HCT116 (cell line): ENCODE data around the gene POU5F2. TPM values are rescaled to one million over a fixed set of nuclear protein-coding genes. Genes with fewer than 3 reads are reported as not detected.

Source experiments
- ATAC-seq: fragments of 200-7000 bp; cut with Tn5 transposase; 2 replicates; pipeline ENCODE4 v1.9.1; 2020; ENCODE audit warnings: mild to moderate bottlenecking, moderate library complexity
- BruUV-seq: library from RNA; stranded (reverse); fragments of 400-500 nt; replicated peaks from 2 replicates; lab custom pipeline; 2021; lab: Mats Ljungman, UMichigan
- CTCF ChIA-PET: fragments of 300-600 bp; sonication (Branson Sonifier 250); formaldehyde crosslinking; loops from one replicate; lab custom pipeline; 2021; ENCODE audit warnings: antibody characterized with exemption; lab: Charles Lee
- POLR2A ChIA-PET: fragments of 300-600, 350-600 bp; sonication (Branson Sonifier 250); formaldehyde crosslinking; loops from one replicate; lab custom pipeline; 2021; ENCODE audit warnings: antibody characterized with exemption; lab: Charles Lee
- RAD21 ChIA-PET, 2 experiments: fragments of 300-600 bp; sonication (Branson Sonifier 250); formaldehyde crosslinking; loops; one replicate each; lab custom pipeline; 2023; ENCODE audit warnings: low total read pairs in 2 of 2; ENCODE audit not compliant: uncharacterized antibody in 2 of 2, unreplicated experiment in 2 of 2, low non-redundant PET in 1 of 2; lab: Charles Lee
- DNase-seq: peaks from one replicate; pipeline ENCODE4 v3.0.0-alpha.2; 2010; ENCODE audit warnings: low read depth, low spot score
- H2AFZ ChIP-seq: fragments of 200-600 bp; shearing (Covaris generic), sonication (generic); 2 replicates; pipeline ENCODE4 v1.6.1; 2017; ENCODE audit warnings: low read depth, mixed run types, mixed read lengths, antibody characterized with exemption, low read length; ENCODE audit not compliant: poor library complexity, severe bottlenecking
- H3K27ac ChIP-seq: 2 replicates; pipeline ENCODE4 v1.5.1; 2012; ENCODE audit warnings: low read depth, low read length
- H3K27me3 ChIP-seq: fragments of 200-600 bp; sonication (generic); 2 replicates; pipeline ENCODE4 v1.6.1; 2016; ENCODE audit warnings: mixed run types, low read length, mixed read lengths; ENCODE audit not compliant: insufficient read depth
- H3K36me3 ChIP-seq, 2 experiments: fragments of 200-500 bp in 1 of 2; fragments of 200-600 bp in 1 of 2; sonication (Bioruptor generic) in 1 of 2; sonication (generic) in 1 of 2; 2 replicates each; pipeline versions ENCODE4 v1.5.1 to v1.6.1; 2014 to 2016; ENCODE audit warnings: low read length in 2 of 2, inconsistent platforms in 1 of 2, mixed read lengths in 1 of 2, mixed run types in 1 of 2; ENCODE audit not compliant: insufficient read depth in 2 of 2, control insufficient read depth in 1 of 2
- H3K4me1 ChIP-seq, 2 experiments: fragments of 200-600 bp in 1 of 2; sonication (generic) in 1 of 2; 2 replicates each; pipeline versions ENCODE4 v1.5.1 to v1.6.1; 2012 to 2017; ENCODE audit warnings: low read length in 2 of 2, inconsistent platforms in 1 of 2, mild to moderate bottlenecking in 1 of 2, mixed read lengths in 1 of 2, mixed run types in 1 of 2, moderate library complexity in 1 of 2; ENCODE audit not compliant: insufficient read depth in 2 of 2, control insufficient read depth in 1 of 2
- H3K4me2 ChIP-seq: fragments of 200-600 bp; sonication (generic); 2 replicates; pipeline ENCODE4 v1.6.1; 2017; ENCODE audit warnings: mixed run types, low read length, mixed read lengths
- H3K4me3 ChIP-seq, 2 experiments: fragments of 200-600 bp in 1 of 2; sonication (generic) in 1 of 2; replicated peaks in 1 of 2; 2 replicates each; pipeline ENCODE4 v1.5.1; 2011 to 2016; ENCODE audit warnings: low read length in 2 of 2, control low read depth in 1 of 2, low read depth in 1 of 2, mild to moderate bottlenecking in 1 of 2, mixed read lengths in 1 of 2, mixed run types in 1 of 2
- H3K79me2 ChIP-seq: fragments of 200-600 bp; sonication (generic); 2 replicates; pipeline ENCODE4 v1.6.1; 2017; ENCODE audit warnings: mild to moderate bottlenecking, mixed run types, low read length, moderate library complexity, mixed read lengths; ENCODE audit not compliant: insufficient read depth
- H3K9ac ChIP-seq: fragments of 200-600 bp; sonication (generic); 2 replicates; pipeline ENCODE4 v1.6.1; 2016; ENCODE audit warnings: low read length, mixed read lengths
- H3K9me2 ChIP-seq: fragments of 200-600 bp; sonication (generic), shearing (Covaris generic); 2 replicates; pipeline ENCODE4 v1.6.1; 2017; ENCODE audit warnings: mixed run types, mild to moderate bottlenecking, moderate library complexity; ENCODE audit not compliant: insufficient read depth
- H3K9me3 ChIP-seq, 2 experiments: fragments of 200-500 bp in 1 of 2; fragments of 200-600 bp in 1 of 2; sonication (Bioruptor generic) in 1 of 2; sonication (generic) in 1 of 2; 2 replicates each; pipeline ENCODE4 v1.6.1; 2014 to 2017; ENCODE audit warnings: low read length in 2 of 2, mixed read lengths in 2 of 2, inconsistent platforms in 1 of 2, low read depth in 1 of 2, mild to moderate bottlenecking in 1 of 2, mixed run types in 1 of 2, moderate library complexity in 1 of 2; ENCODE audit not compliant: control insufficient read depth in 1 of 2, insufficient read depth in 1 of 2
- H4K20me1 ChIP-seq: fragments of 200-600 bp; sonication (generic), shearing (Covaris generic); 2 replicates; pipeline ENCODE4 v1.6.1; 2017; ENCODE audit warnings: mixed run types, mild to moderate bottlenecking, moderate library complexity; ENCODE audit not compliant: insufficient read depth
- EZH2phosphoT487 ChIP-seq: fragments of 200-600 bp; IDR thresholded peaks from 2 replicates; pipeline ENCODE4 v1.6.1; 2018; ENCODE audit warnings: antibody characterized with exemption, borderline replicate concordance
- JUND ChIP-seq: IDR thresholded peaks from 2 replicates; pipeline ENCODE4 v1.6.1; 2012
- POLR2A ChIP-seq: IDR thresholded peaks from 2 replicates; pipeline ENCODE4 v1.7.0; 2011; ENCODE audit warnings: borderline replicate concordance; ENCODE audit not compliant: insufficient read depth, insufficient read length; ENCODE audit errors: extremely low read depth
- SP1 ChIP-seq: IDR thresholded peaks from 2 replicates; pipeline ENCODE4 v1.6.1; 2012; ENCODE audit warnings: low read depth
- YY1 ChIP-seq: IDR thresholded peaks from 2 replicates; pipeline ENCODE4 v1.6.1; 2011; ENCODE audit warnings: low read length, low read depth, moderate library complexity, mild to moderate bottlenecking; ENCODE audit not compliant: insufficient replicate concordance; ENCODE audit errors: extremely low read depth
- ZFX ChIP-seq: fragments of 450-650 bp; IDR thresholded peaks from 2 replicates; pipeline ENCODE4 v1.6.1; 2017
- intact Hi-C: fragments of 100-400 bp; cut with micrococcal nuclease; formaldehyde crosslinking; loops from 2 replicates; pipeline ENCODE4 v1.10.0; 2022
- total RNA-seq: library from RNA; stranded (reverse); gene quantifications from one replicate; pipeline ENCODE4 v1.2.1, GENCODE V29; 2021; ENCODE audit not compliant: unreplicated experiment
- TF ChIP-seq, protein P1 (sequence below): IDR thresholded peaks from 2 replicates; pipeline ENCODE4 v1.6.1; 2011; ENCODE audit warnings: mild to moderate bottlenecking, low read length, moderate library complexity; ENCODE audit not compliant: insufficient replicate concordance; ENCODE audit errors: extremely low read depth
- TF ChIP-seq, protein P2 (sequence below): IDR thresholded peaks from 2 replicates; pipeline ENCODE4 v1.6.1; 2012; ENCODE audit warnings: low read depth

Gene POU5F2
- total RNA-seq, 1 experiment from 2014 or later, result 0.44 TPM

DNA sequence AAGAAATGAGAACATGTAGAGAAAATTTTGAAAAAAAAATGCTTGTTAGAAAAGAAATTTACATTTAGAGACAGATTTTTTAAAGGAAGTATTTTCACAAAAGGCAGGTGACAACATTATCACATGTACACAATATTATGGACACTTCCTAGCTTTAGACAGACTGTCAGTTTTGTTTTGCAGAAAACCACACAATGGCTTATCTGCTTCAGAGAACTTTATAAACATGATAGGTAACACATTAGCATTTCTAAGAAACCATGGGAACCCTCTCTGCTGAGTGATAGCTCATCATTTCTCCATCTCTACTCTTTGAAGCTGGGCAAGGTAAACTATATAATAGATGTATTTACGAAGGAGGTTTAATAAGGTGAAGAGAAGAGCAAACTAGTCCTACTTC, 25.6 kb downstream of the POU5F2 start (continued):
- TF ChIP-seq, protein P1, sequence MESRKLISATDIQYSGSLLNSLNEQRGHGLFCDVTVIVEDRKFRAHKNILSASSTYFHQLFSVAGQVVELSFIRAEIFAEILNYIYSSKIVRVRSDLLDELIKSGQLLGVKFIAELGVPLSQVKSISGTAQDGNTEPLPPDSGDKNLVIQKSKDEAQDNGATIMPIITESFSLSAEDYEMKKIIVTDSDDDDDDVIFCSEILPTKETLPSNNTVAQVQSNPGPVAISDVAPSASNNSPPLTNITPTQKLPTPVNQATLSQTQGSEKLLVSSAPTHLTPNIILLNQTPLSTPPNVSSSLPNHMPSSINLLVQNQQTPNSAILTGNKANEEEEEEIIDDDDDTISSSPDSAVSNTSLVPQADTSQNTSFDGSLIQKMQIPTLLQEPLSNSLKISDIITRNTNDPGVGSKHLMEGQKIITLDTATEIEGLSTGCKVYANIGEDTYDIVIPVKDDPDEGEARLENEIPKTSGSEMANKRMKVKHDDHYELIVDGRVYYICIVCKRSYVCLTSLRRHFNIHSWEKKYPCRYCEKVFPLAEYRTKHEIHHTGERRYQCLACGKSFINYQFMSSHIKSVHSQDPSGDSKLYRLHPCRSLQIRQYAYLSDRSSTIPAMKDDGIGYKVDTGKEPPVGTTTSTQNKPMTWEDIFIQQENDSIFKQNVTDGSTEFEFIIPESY, result no peak

DNA sequence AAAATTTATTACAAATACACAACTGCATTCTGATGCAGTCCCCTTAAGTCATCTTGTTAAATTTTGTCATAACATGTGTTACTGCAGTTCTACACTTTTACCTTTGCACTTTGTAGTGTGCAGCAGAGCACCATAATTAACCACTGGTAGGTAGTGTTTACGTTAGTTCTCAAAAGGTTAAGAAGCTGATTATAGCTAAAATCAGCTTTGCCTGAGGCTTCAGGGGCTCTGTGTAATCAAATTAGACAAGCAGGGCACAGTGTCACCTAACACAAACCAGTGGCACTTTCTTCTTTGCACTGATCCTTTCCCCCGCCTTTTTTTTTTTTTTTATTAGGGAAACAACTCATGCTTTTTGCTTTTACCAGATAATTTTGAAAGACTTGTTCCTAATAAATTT, 26.1 kb downstream of the POU5F2 start:
- no TSS peak for BruUV-seq
- Histone ChIP-seq H3K4me3 (no peak overlapping the region), H3K36me3 (no peaks in the 10 kb centered on the region), H2AFZ (no peak overlapping the region), H3K4me2 (no peak overlapping the region), H3K9me2 (no peaks in the 10 kb centered on the region)
- CTCF ChIA-PET, result no interaction called here
- POLR2A ChIA-PET, result no interaction called here
- TF ChIP-seq EZH2phosphoT487 (no peak), ZFX (no peak), POLR2A (no peak), JUND (no peak), SP1 (no peak), YY1 (no peak)
- TF ChIP-seq, protein P2, sequence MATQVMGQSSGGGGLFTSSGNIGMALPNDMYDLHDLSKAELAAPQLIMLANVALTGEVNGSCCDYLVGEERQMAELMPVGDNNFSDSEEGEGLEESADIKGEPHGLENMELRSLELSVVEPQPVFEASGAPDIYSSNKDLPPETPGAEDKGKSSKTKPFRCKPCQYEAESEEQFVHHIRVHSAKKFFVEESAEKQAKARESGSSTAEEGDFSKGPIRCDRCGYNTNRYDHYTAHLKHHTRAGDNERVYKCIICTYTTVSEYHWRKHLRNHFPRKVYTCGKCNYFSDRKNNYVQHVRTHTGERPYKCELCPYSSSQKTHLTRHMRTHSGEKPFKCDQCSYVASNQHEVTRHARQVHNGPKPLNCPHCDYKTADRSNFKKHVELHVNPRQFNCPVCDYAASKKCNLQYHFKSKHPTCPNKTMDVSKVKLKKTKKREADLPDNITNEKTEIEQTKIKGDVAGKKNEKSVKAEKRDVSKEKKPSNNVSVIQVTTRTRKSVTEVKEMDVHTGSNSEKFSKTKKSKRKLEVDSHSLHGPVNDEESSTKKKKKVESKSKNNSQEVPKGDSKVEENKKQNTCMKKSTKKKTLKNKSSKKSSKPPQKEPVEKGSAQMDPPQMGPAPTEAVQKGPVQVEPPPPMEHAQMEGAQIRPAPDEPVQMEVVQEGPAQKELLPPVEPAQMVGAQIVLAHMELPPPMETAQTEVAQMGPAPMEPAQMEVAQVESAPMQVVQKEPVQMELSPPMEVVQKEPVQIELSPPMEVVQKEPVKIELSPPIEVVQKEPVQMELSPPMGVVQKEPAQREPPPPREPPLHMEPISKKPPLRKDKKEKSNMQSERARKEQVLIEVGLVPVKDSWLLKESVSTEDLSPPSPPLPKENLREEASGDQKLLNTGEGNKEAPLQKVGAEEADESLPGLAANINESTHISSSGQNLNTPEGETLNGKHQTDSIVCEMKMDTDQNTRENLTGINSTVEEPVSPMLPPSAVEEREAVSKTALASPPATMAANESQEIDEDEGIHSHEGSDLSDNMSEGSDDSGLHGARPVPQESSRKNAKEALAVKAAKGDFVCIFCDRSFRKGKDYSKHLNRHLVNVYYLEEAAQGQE, result no peak
- TF ChIP-seq, all 23 proteins: peak for 0
- DNase-seq, result no peak
- Histone ChIP-seq H3K79me2 (no peaks in the 10 kb centered on the region), H3K4me1 (no peaks in the 10 kb centered on the region; a peak in 1 of 4 replicates), H3K9me3 (no peaks in the 10 kb centered on the region), H4K20me1 (no peaks in the 10 kb centered on the region; the same call in 1 of the 2 replicates), H3K27ac (no peak overlapping the region), H3K9ac (no peak overlapping the region), H3K27me3 (no peaks in the 10 kb centered on the region)
- intact Hi-C loops, result no loop called here
- RAD21 ChIA-PET, result no interaction called here
- no peak for ATAC-seq
